ENCODE results near the gene SHC2. TPM values are rescaled to one million over a fixed set of nuclear protein-coding genes. Genes with fewer than 3 reads are reported as not detected.
"Not testable (repeated sequence)": the region's sequence is repeated elsewhere in the genome, so short reads cannot be mapped to it uniquely, and the experiment has no call there.

The SHC2 gene
- total RNA-seq, 2 donors from 2014 or later = 119 to 137 TPM

DNA sequence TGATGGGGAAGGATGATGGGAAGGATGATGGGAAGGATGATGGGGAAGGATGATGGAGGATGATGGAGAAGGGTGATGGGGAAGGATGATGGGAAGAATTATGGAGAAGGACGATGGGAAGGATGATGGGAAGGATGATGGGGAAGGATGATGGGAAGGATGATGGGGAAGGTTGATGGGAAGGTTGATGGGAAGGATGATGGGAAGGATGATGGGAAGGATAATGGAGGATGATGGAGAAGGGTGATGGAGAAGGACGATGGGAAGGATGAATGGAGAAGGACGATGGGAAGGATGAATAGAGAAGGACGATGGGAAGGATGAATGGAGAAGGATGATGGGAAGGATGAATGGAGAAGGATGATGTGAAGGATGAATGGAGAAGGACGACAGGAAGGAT lies 65.4 kb downstream of the SHC2 start:
- no peak overlapping the region for H3K27ac ChIP-seq
- H3K4me3 ChIP-seq = no peak overlapping the region
- ATAC-seq (no peak), DNase-seq (no peak)
- intact Hi-C loops (cut with DNase I) = no loop called here
- peaks cover 0 to 4% of the 10 kb centered on the region in 2 donors for H3K27me3 ChIP-seq
- H3K36me3 ChIP-seq (replicated peaks in 1 of 2; ENCODE audit: insufficient read depth in 1 of 2, low read depth in 2 of 2) = no peaks in the 10 kb centered on the region
- H3K9me3 ChIP-seq = no peaks in the 10 kb centered on the region
- WGBS, 2 donors = 58 to 72% methylated on average over 5 of the region's 5 CpGs
- H3K4me1 ChIP-seq = no peaks in the 10 kb centered on the region
- TF ChIP-seq, protein P1, sequence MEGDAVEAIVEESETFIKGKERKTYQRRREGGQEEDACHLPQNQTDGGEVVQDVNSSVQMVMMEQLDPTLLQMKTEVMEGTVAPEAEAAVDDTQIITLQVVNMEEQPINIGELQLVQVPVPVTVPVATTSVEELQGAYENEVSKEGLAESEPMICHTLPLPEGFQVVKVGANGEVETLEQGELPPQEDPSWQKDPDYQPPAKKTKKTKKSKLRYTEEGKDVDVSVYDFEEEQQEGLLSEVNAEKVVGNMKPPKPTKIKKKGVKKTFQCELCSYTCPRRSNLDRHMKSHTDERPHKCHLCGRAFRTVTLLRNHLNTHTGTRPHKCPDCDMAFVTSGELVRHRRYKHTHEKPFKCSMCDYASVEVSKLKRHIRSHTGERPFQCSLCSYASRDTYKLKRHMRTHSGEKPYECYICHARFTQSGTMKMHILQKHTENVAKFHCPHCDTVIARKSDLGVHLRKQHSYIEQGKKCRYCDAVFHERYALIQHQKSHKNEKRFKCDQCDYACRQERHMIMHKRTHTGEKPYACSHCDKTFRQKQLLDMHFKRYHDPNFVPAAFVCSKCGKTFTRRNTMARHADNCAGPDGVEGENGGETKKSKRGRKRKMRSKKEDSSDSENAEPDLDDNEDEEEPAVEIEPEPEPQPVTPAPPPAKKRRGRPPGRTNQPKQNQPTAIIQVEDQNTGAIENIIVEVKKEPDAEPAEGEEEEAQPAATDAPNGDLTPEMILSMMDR (IDR thresholded peaks at IDR 0.05) = no peak
- TF ChIP-seq POLR2A (IDR thresholded peaks at IDR 0.05) = no peak

- H3K4me3 ChIP-seq; H3K27ac ChIP-seq; ATAC-seq; intact Hi-C loops (cut with DNase I); H3K27me3 ChIP-seq; H3K4me1 ChIP-seq; DNase-seq; H3K36me3 ChIP-seq (replicated peaks in 1 of 2; ENCODE audit: insufficient read depth in 1 of 2, low read depth in 2 of 2); H3K9me3 ChIP-seq: not testable (repeated sequence)
- WGBS, 2 donors = 76 to 80% methylated on average over 1 of the region's 1 CpG
Observed at GRCh38 chr19:394857-395256, 66.0 kb downstream of the SHC2 start.

DNA sequence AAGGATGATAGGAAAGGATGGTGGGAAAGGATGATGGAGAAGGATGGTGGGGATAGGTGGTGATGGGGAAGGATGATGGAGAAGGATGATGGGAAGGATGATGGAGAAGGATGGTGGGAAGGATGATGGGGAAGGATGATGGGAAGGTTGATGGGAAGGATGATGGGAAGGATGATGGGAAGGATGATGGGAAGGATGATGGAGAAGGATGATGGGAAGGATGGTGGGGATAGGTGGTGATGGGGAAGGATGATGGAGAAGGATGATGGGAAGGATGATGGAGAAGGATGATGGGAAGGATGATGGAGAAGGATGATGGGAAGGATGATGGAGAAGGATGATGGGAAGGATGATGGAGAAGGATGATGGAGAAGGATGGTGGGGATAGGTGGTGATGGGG lies 67.3 kb downstream of the SHC2 start:
- H3K4me3 ChIP-seq; H3K27me3 ChIP-seq; H3K27ac ChIP-seq; DNase-seq; ATAC-seq; intact Hi-C loops (cut with DNase I); H3K36me3 ChIP-seq (replicated peaks in 1 of 2; ENCODE audit: insufficient read depth in 1 of 2, low read depth in 2 of 2); H3K9me3 ChIP-seq; H3K4me1 ChIP-seq: not testable (repeated sequence)

DNA sequence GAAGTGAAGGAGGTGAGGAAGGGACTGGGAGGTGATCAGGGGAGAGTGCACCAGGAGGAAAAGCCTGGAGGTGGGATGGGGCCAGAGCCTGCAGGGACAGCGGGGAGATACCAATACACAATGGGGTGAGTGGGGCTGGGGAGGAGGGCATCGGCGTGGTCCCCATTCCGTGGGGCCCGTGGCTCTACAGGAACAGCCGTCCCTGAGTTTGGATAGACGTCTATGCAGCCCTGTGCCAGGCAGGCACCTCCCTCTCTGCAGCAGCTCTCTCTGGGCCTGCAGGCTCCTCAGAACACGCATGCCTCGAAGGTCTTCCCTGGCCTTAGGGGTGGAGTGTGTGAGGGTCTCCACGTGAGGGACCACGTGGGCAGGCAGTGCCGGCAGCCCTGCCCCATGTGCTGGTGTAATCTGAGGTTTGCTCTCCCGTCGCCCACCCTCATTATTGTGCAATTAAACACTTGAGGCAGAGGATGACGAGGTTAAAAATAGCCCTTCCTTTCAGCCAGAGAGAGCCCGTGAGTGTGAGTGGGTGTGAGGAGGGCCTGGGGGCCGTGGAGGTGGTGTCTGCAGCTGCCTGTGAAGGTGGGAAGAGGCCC lies 68.4 kb downstream of the SHC2 start:
- Histone ChIP-seq H3K36me3 (replicated peaks in 1 of 2; ENCODE audit: insufficient read depth in 1 of 2, low read depth in 2 of 2) (no peaks in the 10 kb centered on the region), H3K27ac (no peak overlapping the region), H3K9me3 (no peaks in the 10 kb centered on the region), H3K4me1 (no peaks in the 10 kb centered on the region), H3K4me3 (no peak overlapping the region), H3K27me3 (no peaks in the 10 kb centered on the region)
- no peak for TF ChIP-seq POLR2A (IDR thresholded peaks at IDR 0.05)
- TF ChIP-seq, protein P1 (IDR thresholded peaks at IDR 0.05) = no peak
- no peak for DNase-seq
- intact Hi-C loops (cut with DNase I) = no loop called here
- no peak for ATAC-seq
- 39 to 60% methylated on average over 10 to 16 of the region's 17 CpGs for WGBS, 2 donors

DNA sequence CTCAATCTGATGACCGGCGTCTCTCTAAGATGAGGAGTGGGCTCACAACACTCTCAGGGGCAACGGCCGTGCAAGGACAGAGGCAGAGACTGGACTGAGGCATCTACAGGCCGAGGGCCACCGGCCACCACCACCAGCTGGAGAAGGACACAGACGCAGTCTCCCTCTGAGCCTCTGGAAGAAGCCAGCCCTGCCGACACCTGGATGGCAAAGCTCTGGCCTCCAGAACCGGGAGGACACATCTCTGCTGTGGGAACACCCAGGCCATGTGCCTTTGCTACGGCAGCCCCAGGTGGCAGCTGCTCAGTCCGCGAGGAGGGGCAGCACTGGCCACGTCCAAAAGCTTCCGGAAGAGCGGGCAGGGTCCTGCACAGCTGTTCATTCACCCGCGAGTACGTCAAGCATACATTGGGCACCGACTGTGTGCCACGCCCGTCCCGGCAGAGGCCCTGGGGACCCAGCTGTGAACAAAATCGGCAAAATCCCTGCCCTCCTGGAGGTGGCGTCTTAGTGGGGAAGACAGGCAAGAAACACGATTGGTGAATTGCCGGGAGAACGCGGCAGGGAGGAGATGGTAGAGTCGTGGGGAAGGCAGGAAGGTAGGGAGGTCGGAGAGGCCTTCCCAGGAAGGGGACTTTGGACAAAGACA lies 69.0 kb downstream of the SHC2 start:
- H3K27ac ChIP-seq = no peak overlapping the region
- no peaks in the 10 kb centered on the region for H3K36me3 ChIP-seq (replicated peaks in 1 of 2; ENCODE audit: insufficient read depth in 1 of 2, low read depth in 2 of 2)
- no peaks in the 10 kb centered on the region for H3K4me1 ChIP-seq
- ATAC-seq (no peak), DNase-seq (peak in 1 of 4 donors; percentile 4)
- no peaks in the 10 kb centered on the region for H3K27me3 ChIP-seq
- intact Hi-C loops (cut with DNase I) = no loop called here
- 57 to 69% methylated on average over 9 to 30 of the region's 30 CpGs for WGBS, 2 donors
- H3K4me3 ChIP-seq = no peak overlapping the region
- no peak for TF ChIP-seq POLR2A (IDR thresholded peaks at IDR 0.05)
- TF ChIP-seq, protein P1 (IDR thresholded peaks at IDR 0.05) = no peak
- no peaks in the 10 kb centered on the region for H3K9me3 ChIP-seq

GRCh38 chr19:391207-391557 lies 69.7 kb downstream of the SHC2 start:
- Histone ChIP-seq H3K27me3 (no peaks in the 10 kb centered on the region), H3K27ac (no peak overlapping the region), H3K4me1 (no peaks in the 10 kb centered on the region), H3K9me3 (no peaks in the 10 kb centered on the region), H3K36me3 (replicated peaks in 1 of 2; ENCODE audit: insufficient read depth in 1 of 2, low read depth in 2 of 2) (no peaks in the 10 kb centered on the region), H3K4me3 (no peak overlapping the region)
- TF ChIP-seq, protein P1 (IDR thresholded peaks at IDR 0.05) = no peak
- no peak for TF ChIP-seq POLR2A (IDR thresholded peaks at IDR 0.05)
- DNase-seq (no peak), ATAC-seq (no peak)
- intact Hi-C loops (cut with DNase I) = no loop called here
- WGBS, 2 donors = 49 to 65% methylated on average over 2 of the region's 2 CpGs

Data from body of pancreas (tissue), 4 donors.